Activated T-cell treated with anti-CD3 and anti-CD28 coated beads, Interleukin-2, amount 50 U/mL, for 24 hours (primary cell): Measurements from ENCODE around the gene PRKAG3.

Experiments used
- DNase-seq: peaks from one replicate; pipeline ENCODE4 v3.0.0-alpha.2; 2020
- H3K27ac Mint-ChIP-seq: 2 replicates; pipeline ENCODE4 v1.8.0; 2020; ENCODE audit warnings: mild to moderate bottlenecking, mixed read lengths
- H3K27me3 Mint-ChIP-seq: 2 replicates; pipeline ENCODE4 v1.8.0; 2020; ENCODE audit warnings: mixed read lengths
- H3K36me3 Mint-ChIP-seq: 2 replicates; pipeline ENCODE4 v1.8.0; 2020; ENCODE audit warnings: low read depth, mixed read lengths
- H3K4me1 Mint-ChIP-seq: 2 replicates; pipeline ENCODE4 v1.8.0; 2020; ENCODE audit warnings: low read depth, mixed read lengths
- H3K4me3 Mint-ChIP-seq: 2 replicates; pipeline ENCODE4 v1.8.0; 2020; ENCODE audit warnings: mild to moderate bottlenecking, moderate library complexity, mixed read lengths
- H3K9me3 Mint-ChIP-seq: 2 replicates; pipeline ENCODE4 v1.8.0; 2020; ENCODE audit warnings: mixed read lengths

The PRKAG3 gene

DNA sequence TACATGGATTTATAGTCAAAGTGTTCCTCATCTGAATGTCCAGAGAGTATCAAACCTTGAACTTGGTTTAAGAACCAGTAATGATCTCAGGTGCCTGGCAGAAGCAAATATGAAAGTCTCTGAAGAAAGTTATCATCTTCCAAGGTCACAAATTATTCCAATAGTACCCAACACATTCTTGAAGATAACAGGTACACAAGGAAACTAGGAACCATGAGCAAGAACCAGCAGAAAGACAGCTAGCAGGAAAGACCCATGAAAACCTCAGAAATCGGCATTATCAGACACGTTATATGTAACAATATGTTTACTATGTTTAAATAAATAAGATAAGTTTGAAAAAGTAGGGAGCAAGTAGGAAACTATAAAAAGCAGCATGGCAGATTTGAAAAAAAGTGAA is 5.9 kb upstream of the PRKAG3 start:
- Mint-ChIP-seq H3K4me1 (no peaks in the 10 kb centered on the region), H3K9me3 (peaks cover 6% of the 10 kb centered on the region), H3K36me3 (no peaks in the 10 kb centered on the region), H3K27ac (no peak overlapping the region), H3K4me3 (no peak overlapping the region), H3K27me3 (peaks cover 70% of the 10 kb centered on the region)
- no peak for DNase-seq

GRCh38 chr2:218834685-218835084 is 3.1 kb upstream of the PRKAG3 start:
- no peak overlapping the region for H3K4me3 Mint-ChIP-seq

DNA sequence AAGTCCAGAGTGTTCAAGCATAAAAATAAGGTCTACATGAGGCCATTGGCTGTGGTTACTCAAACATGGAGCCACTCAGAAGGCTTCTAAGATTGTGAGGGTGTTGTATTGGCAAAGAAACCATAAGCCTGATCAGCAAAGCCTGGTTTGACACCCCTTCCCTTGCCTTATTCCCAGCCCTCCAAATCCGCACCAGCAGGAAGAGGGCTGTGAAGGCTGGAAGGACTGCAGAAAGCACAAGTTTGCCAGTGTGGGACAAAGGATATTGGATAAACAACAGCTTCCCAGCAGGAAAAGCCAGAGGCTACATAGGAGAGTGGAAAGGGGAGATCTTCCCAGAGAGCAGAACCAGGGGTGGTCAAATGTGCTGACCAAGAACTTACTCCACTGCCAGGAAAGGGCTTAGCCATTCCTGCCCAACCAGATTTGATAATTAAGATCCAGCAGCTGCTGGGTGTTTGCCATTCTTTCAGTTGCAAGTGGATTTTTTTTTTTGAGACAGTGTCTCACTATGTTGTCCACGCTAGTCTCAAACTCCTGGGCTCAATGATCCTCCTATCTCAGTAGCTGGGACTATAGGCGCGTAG is 1.5 kb upstream of the PRKAG3 start:
- peaks cover 6% of the 10 kb centered on the region for H3K9me3 Mint-ChIP-seq
- no peak for DNase-seq
- H3K27ac Mint-ChIP-seq, result no peak overlapping the region
- peaks cover 59% of the 10 kb centered on the region for H3K27me3 Mint-ChIP-seq
- H3K4me3 Mint-ChIP-seq, result no peak overlapping the region
- no peaks in the 10 kb centered on the region for H3K4me1 Mint-ChIP-seq
- no peaks in the 10 kb centered on the region for H3K36me3 Mint-ChIP-seq

More at GRCh38 chr2:218834685-218835084, 3.1 kb upstream of the PRKAG3 start:
- Mint-ChIP-seq H3K9me3 (peaks cover 6% of the 10 kb centered on the region), H3K27ac (no peak overlapping the region), H3K27me3 (peaks cover 67% of the 10 kb centered on the region), H3K4me1 (no peaks in the 10 kb centered on the region), H3K36me3 (no peaks in the 10 kb centered on the region)
- no peak for DNase-seq

DNA sequence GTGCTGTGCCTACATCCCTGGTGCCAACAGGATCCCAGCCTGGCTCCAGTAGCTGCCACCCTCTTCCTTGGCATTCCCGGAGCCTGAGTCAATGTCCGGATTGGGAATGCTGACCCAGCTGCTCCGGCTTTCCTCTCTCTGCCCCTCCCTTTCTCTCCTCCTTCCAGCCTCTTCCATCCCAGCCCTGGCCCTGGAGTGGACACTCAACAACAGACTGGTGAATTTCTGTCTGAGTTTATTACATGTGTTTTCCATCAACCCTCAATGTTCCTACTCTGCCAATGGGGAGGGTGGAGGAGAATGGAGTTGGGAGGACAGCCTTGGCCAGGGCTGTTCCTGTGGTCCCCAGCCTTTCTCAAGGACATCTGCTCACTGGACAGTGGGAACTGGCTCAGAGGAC is 917 bp upstream of the PRKAG3 start:
- no peak overlapping the region for H3K4me3 Mint-ChIP-seq
- no peaks in the 10 kb centered on the region for H3K36me3 Mint-ChIP-seq
- H3K27ac Mint-ChIP-seq, result no peak overlapping the region
- H3K9me3 Mint-ChIP-seq, result peaks cover 4% of the 10 kb centered on the region
- no peaks in the 10 kb centered on the region for H3K4me1 Mint-ChIP-seq
- DNase-seq, result no peak
- H3K27me3 Mint-ChIP-seq, result peaks cover 54% of the 10 kb centered on the region

- peaks cover 3% of the 10 kb centered on the region for H3K9me3 Mint-ChIP-seq
- no peaks in the 10 kb centered on the region for H3K4me1 Mint-ChIP-seq
- H3K27ac Mint-ChIP-seq, result no peak overlapping the region
- peaks cover 50% of the 10 kb centered on the region for H3K27me3 Mint-ChIP-seq
- H3K36me3 Mint-ChIP-seq, result no peaks in the 10 kb centered on the region
- no peak for DNase-seq
- H3K4me3 Mint-ChIP-seq, result no peak overlapping the region
These were observed 478 bp upstream of the PRKAG3 start for GRCh38 chr2:218832081-218832480.

DNA sequence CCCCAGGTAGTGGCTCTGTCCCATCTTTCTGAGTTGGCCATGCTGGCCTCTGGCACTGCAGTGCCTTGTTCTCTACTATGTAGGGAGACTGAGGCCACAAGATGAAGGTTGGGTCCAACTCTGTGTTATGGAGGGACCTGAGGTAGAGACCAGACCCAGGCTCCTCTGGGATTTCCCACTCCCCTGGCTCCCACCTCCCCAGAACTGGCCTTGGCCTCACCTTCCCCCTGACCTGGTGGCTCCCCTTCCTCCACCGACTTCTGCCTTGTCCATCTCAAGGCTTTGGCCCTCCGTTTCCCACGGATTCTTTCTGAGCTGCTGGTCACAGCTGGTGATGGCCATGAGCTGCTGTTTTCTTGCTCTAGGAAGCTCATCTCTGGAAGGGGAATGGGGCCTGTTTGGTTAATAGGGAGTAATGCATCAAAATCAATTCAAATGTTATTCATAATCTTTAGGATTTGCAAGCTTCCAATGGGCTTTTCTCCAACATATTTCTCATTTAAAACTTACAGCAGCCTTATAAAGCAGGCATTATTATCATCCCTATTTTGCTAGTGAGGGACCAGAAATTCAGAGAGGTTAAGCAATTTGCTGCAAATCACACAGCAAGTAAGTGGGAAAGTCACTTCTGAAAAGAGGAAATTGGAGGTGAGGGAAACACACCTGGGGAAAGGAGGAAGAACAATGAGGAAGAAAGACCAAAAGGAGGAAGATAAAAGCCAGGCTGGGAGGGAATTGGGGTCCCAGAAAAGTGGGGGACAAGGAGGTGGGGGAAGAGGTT is 887 bp downstream of the PRKAG3 start:
- no peak overlapping the region for H3K27ac Mint-ChIP-seq
- H3K4me3 Mint-ChIP-seq, result no peak overlapping the region
- H3K4me1 Mint-ChIP-seq, result no peaks in the 10 kb centered on the region
- no peak for DNase-seq
- H3K27me3 Mint-ChIP-seq, result peaks cover 46% of the 10 kb centered on the region
- no peaks in the 10 kb centered on the region for H3K9me3 Mint-ChIP-seq
- no peaks in the 10 kb centered on the region for H3K36me3 Mint-ChIP-seq

GRCh38 chr2:218829868-218830451 is 1.6 kb downstream of the PRKAG3 start:
- Mint-ChIP-seq H3K9me3 (no peaks in the 10 kb centered on the region), H3K27me3 (peaks cover 41% of the 10 kb centered on the region), H3K36me3 (no peaks in the 10 kb centered on the region), H3K4me1 (no peaks in the 10 kb centered on the region), H3K27ac (no peak overlapping the region), H3K4me3 (no peak overlapping the region)
- DNase-seq, result no peak

GRCh38 chr2:218828477-218828778 is 3.2 kb downstream of the PRKAG3 start:
- H3K4me1 Mint-ChIP-seq, result no peaks in the 10 kb centered on the region

GRCh38 chr2:218827701-218828476 is 3.7 kb downstream of the PRKAG3 start:
- no peaks in the 10 kb centered on the region for H3K9me3 Mint-ChIP-seq
- H3K4me1 Mint-ChIP-seq, result no peaks in the 10 kb centered on the region
- no peak overlapping the region for H3K27ac Mint-ChIP-seq
- peaks cover 25% of the 10 kb centered on the region for H3K27me3 Mint-ChIP-seq
- no peaks in the 10 kb centered on the region for H3K36me3 Mint-ChIP-seq
- no peak overlapping the region for H3K4me3 Mint-ChIP-seq
- DNase-seq, result no peak

More at GRCh38 chr2:218828477-218828778, 3.2 kb downstream of the PRKAG3 start:
- no peak for DNase-seq
- no peaks in the 10 kb centered on the region for H3K36me3 Mint-ChIP-seq
- no peaks in the 10 kb centered on the region for H3K9me3 Mint-ChIP-seq
- no peak overlapping the region for H3K27ac Mint-ChIP-seq
- no peak overlapping the region for H3K4me3 Mint-ChIP-seq
- H3K27me3 Mint-ChIP-seq, result peaks cover 28% of the 10 kb centered on the region

GRCh38 chr2:218826791-218827190 is 4.8 kb downstream of the PRKAG3 start:
- H3K4me1 Mint-ChIP-seq, result no peaks in the 10 kb centered on the region
- no peak for DNase-seq
- H3K9me3 Mint-ChIP-seq, result no peaks in the 10 kb centered on the region
- no peak overlapping the region for H3K27ac Mint-ChIP-seq
- H3K36me3 Mint-ChIP-seq, result no peaks in the 10 kb centered on the region
- H3K27me3 Mint-ChIP-seq, result peaks cover 14% of the 10 kb centered on the region
- H3K4me3 Mint-ChIP-seq, result no peak overlapping the region

- H3K36me3 Mint-ChIP-seq, result no peaks in the 10 kb centered on the region
- no peaks in the 10 kb centered on the region for H3K4me1 Mint-ChIP-seq
- no peak overlapping the region for H3K27ac Mint-ChIP-seq
- H3K4me3 Mint-ChIP-seq, result no peak overlapping the region
- no peak for DNase-seq
- no peaks in the 10 kb centered on the region for H3K9me3 Mint-ChIP-seq
- H3K27me3 Mint-ChIP-seq, result peaks cover 3% of the 10 kb centered on the region
These were observed 7.6 kb downstream of the PRKAG3 start for GRCh38 chr2:218824004-218824403.

GRCh38 chr2:218823196-218823855 is 8.3 kb downstream of the PRKAG3 start:
- no peak for DNase-seq
- Mint-ChIP-seq H3K4me1 (no peaks in the 10 kb centered on the region), H3K27me3 (peaks cover 3% of the 10 kb centered on the region), H3K4me3 (no peak overlapping the region), H3K27ac (no peak overlapping the region), H3K9me3 (no peaks in the 10 kb centered on the region), H3K36me3 (no peaks in the 10 kb centered on the region)

DNA sequence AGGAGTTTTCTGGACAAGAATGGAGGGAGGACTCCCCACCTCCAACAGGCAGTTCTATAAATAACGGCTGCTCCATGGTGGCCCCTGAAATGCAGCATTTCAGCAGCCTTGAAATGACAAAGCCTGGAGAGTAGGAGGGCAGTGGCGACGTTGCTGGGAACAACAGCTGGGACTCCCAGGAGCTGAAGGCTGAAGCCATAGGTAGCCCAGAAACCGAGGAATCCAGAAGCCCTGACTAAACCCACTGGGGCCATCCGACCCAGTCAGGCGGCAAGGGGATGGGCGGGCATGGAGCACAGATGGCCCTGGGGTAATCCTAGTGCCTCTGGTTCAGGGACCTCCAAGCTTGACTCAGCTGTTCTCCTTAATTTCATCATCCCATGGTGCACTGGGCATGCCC is 9.0 kb downstream of the PRKAG3 start:
- H3K27me3 Mint-ChIP-seq, result peaks cover 3% of the 10 kb centered on the region
- H3K4me1 Mint-ChIP-seq, result no peaks in the 10 kb centered on the region
- H3K36me3 Mint-ChIP-seq, result no peaks in the 10 kb centered on the region
- DNase-seq, result no peak
- H3K27ac Mint-ChIP-seq, result no peak overlapping the region
- no peaks in the 10 kb centered on the region for H3K9me3 Mint-ChIP-seq
- H3K4me3 Mint-ChIP-seq, result no peak overlapping the region

GRCh38 chr2:218821605-218822211 is 9.9 kb downstream of the PRKAG3 start:
- no peak overlapping the region for H3K27ac Mint-ChIP-seq
- no peaks in the 10 kb centered on the region for H3K9me3 Mint-ChIP-seq
- no peak overlapping the region for H3K4me3 Mint-ChIP-seq

More at GRCh38 chr2:218821605-218822211, 9.9 kb downstream of the PRKAG3 start:
- Mint-ChIP-seq H3K36me3 (no peaks in the 10 kb centered on the region), H3K4me1 (no peaks in the 10 kb centered on the region), H3K27me3 (peaks cover 3% of the 10 kb centered on the region)
- DNase-seq, result no peak
